ENCODE data around the gene CCDC183.
"Not testable (repeated sequence)": the region's sequence is repeated elsewhere in the genome, so short reads cannot be mapped to it uniquely, and the experiment has no call there.

Gene CCDC183

GRCh38 chr9:136785565-136786355, 10.4 kb upstream of the CCDC183 start:
- DNase-seq (ENCODE audit: low spot score): not testable (repeated sequence)

GRCh38 chr9:136786451-136786850, 9.7 kb upstream of the CCDC183 start:
- DNase-seq (ENCODE audit: low spot score): no peak

- not testable (repeated sequence) for DNase-seq (ENCODE audit: low spot score)
These were observed 9.2 kb upstream of the CCDC183 start for GRCh38 chr9:136786983-136787382.

- peak; percentile 76 for DNase-seq (ENCODE audit: low spot score)
These were observed 8.3 kb upstream of the CCDC183 start for GRCh38 chr9:136787690-136788400.

- not testable (repeated sequence) for DNase-seq (ENCODE audit: low spot score)
These were observed 7.3 kb upstream of the CCDC183 start for GRCh38 chr9:136788644-136789522.

- DNase-seq (ENCODE audit: low spot score): no peak
These were observed 6.6 kb upstream of the CCDC183 start for GRCh38 chr9:136789523-136789937.

GRCh38 chr9:136790640-136791515, 5.3 kb upstream of the CCDC183 start, which contains the start of gene TMEM141:
Gene TMEM141 (plus strand): TSS chr9:136791344. CDS start chr9:136791371, 27 bp downstream.
- peak; percentile 99 for DNase-seq (ENCODE audit: low spot score)

GRCh38 chr9:136791516-136792276, 4.4 kb upstream of the CCDC183 start:
- DNase-seq (ENCODE audit: low spot score): peak; percentile 79

- no peak for DNase-seq (ENCODE audit: low spot score)
These were observed 3.6 kb upstream of the CCDC183 start for GRCh38 chr9:136792321-136793085.

- DNase-seq (ENCODE audit: low spot score): no peak
These were observed 2.8 kb upstream of the CCDC183 start for GRCh38 chr9:136793086-136793946.

GRCh38 chr9:136794281-136794999, 1.7 kb upstream of the CCDC183 start:
- no peak for DNase-seq (ENCODE audit: low spot score)

GRCh38 chr9:136795000-136795348, 1.2 kb upstream of the CCDC183 start:
- DNase-seq (ENCODE audit: low spot score): no peak

- DNase-seq (ENCODE audit: low spot score): not testable (repeated sequence)
These were observed 723 bp downstream of the CCDC183 start for GRCh38 chr9:136796775-136797347.

- no peak for DNase-seq (ENCODE audit: low spot score)
These were observed 2.6 kb downstream of the CCDC183 start for GRCh38 chr9:136798708-136799078.

- DNase-seq (ENCODE audit: low spot score): no peak
These were observed 3.1 kb downstream of the CCDC183 start for GRCh38 chr9:136799079-136799853.

- peak; percentile 86 for DNase-seq (ENCODE audit: low spot score)
These were observed 3.9 kb downstream of the CCDC183 start for GRCh38 chr9:136799854-136800657.

All from LoVo (cell line).